ENCODE measurements around the gene ISLR. TPM values are rescaled to one million over a fixed set of nuclear protein-coding genes. Genes with fewer than 3 reads are reported as not detected.

The ISLR gene
- total and polyA plus RNA-seq, 2 of the 8 experiments (the other 6 are each of a cell fraction or from before 2014, with no cell fraction given), result 0.29 to 0.35 TPM

- no peak for FAIRE-seq
- no peak overlapping the region for H3K14ac ChIP-seq (ENCODE audit: insufficient read length)
- 0% methylated on average over 12 of the region's 26 CpGs; no CpG with 5 or more reads in 1 of the 2 experiments for WGBS, 2 experiments (ENCODE audit: extremely low coverage in 1 of 2, insufficient coverage in 1 of 2, insufficient read length in 1 of 2, insufficient replicate concordance in 2 of 2, low coverage in 1 of 2, low lambda C conversion rate in 2 of 2, missing lambda C conversion rate in 1 of 2)
Measured at GRCh38 chr15:74136540-74136813, 37.0 kb upstream of the ISLR start.

More at GRCh38 chr15:74136540-74136813, 37.0 kb upstream of the ISLR start:
- H4K91ac ChIP-seq (replicated peaks; ENCODE audit: insufficient read length, low read length), result no peak overlapping the region
- peak overlapping the region; percentile 69 to 83 for H3K4me2 ChIP-seq (ENCODE audit: insufficient read depth in 1 of 2, low read depth in 2 of 2, low read length in 2 of 2)
- no peak overlapping the region for H2BK20ac ChIP-seq (ENCODE audit: low read length)
- POLR2A ChIA-PET (ENCODE audit: partially characterized antibody), result interaction anchor here (0.5 to 1.3 kb wide), 4 partner anchors 18 to 186 kb away, joined by 3 to 6 read pairs (median 4); no protein-coding TSS in a partner anchor
- H2AK5ac ChIP-seq (ENCODE audit: low read depth, low read length), result no peak overlapping the region
- no peak overlapping the region for H4K8ac ChIP-seq (ENCODE audit: extremely low read depth, insufficient read depth, low read length)
- no peak overlapping the region for H4K5ac ChIP-seq (ENCODE audit: insufficient read length, low read depth, low read length)
- no peaks in the 10 kb centered on the region for H3K79me1 ChIP-seq (ENCODE audit: low read depth, low read length)
- H2BK12ac ChIP-seq (ENCODE audit: low read depth, low read length), result 0 out of 2 replicates have a peak overlapping the region, but pooled peaks have one; percentile 32
- peaks cover 20% of the 10 kb centered on the region; the same call in 1 of the 2 replicates for H3K23me2 ChIP-seq (ENCODE audit: low read depth, low read length)
- no peak overlapping the region for H3K23ac ChIP-seq (ENCODE audit: insufficient read length)
- H3K9ac ChIP-seq (replicated peaks in 1 of 4; ENCODE audit: extremely low read depth in 1 of 4, low read depth in 3 of 4, low read length in 3 of 4), result no peak overlapping the region; a peak in 2 of 7 replicates
- H3K79me2 ChIP-seq (ENCODE audit: control insufficient read depth in 1 of 2, insufficient read depth in 2 of 2, low read length in 2 of 2), result no peaks in the 10 kb centered on the region
- H3K4ac ChIP-seq (replicated peaks; ENCODE audit: insufficient read length, low read depth, low read length), result no peak overlapping the region
- H3K9me3 ChIP-seq (ENCODE audit: insufficient read depth in 2 of 2, low read depth in 1 of 2, low read length in 1 of 2), result peaks cover 0 to 8% of the 10 kb centered on the region in 2 experiments; a peak in 1 of 4 replicates
- no peak overlapping the region for H3K27ac ChIP-seq (ENCODE audit: low read depth, low read length)
- H2BK5ac ChIP-seq (ENCODE audit: low read depth, low read length), result no peak overlapping the region
- H2BK120ac ChIP-seq (replicated peaks; ENCODE audit: low read depth, low read length), result no peak overlapping the region
- DNase-seq (ENCODE audit: low read depth in 1 of 2, low spot score in 2 of 2), result no peak
- H3K18ac ChIP-seq (ENCODE audit: extremely low read depth, low read length), result peak overlapping the region; percentile 71
- peaks cover 0 to 6% (median 0%) of the 10 kb centered on the region in 4 experiments; a peak in 1 of 8 replicates for H3K36me3 ChIP-seq (ENCODE audit: control insufficient read depth in 2 of 4, insufficient read depth in 4 of 4, low read length in 3 of 4)
- peaks cover 4 to 65% (median 42%) of the 10 kb centered on the region in 4 experiments for H3K4me1 ChIP-seq (replicated peaks in 1 of 4; ENCODE audit: control insufficient read depth in 3 of 4, insufficient read depth in 4 of 4, low read length in 3 of 4)
- no peak overlapping the region for H2BK15ac ChIP-seq (ENCODE audit: low read length)
- H4K20me1 ChIP-seq (replicated peaks in 1 of 2; ENCODE audit: control insufficient read depth in 1 of 2, insufficient read depth in 2 of 2, low read length in 2 of 2), result peaks cover 2 to 5% of the 10 kb centered on the region in 2 experiments
- no peak overlapping the region for H2AFZ ChIP-seq (ENCODE audit: low read length)
- H3K4me3 ChIP-seq (ENCODE audit: extremely low read depth in 1 of 4, insufficient read depth in 2 of 4, low read depth in 3 of 4, low read length in 4 of 4), result peak overlapping the region; percentile 29 to 58 (median 38); a peak in 6 of 8 replicates
- H3K56ac ChIP-seq (replicated peaks; ENCODE audit: insufficient read length, low read depth, low read length), result no peak overlapping the region
- CTCF ChIA-PET (ENCODE audit: partially characterized antibody), result interaction anchor here (1.2 to 3.4 kb wide), 4 partner anchors 8 to 184 kb away, joined by 3 to 23 read pairs (median 20); no protein-coding TSS in a partner anchor
- H3K27me3 ChIP-seq (replicated peaks in 1 of 4; ENCODE audit: control insufficient read depth in 3 of 4, extremely low read depth in 1 of 4, insufficient read depth in 3 of 4, low read length in 3 of 4), result peaks cover 52 to 78% (median 72%) of the 10 kb centered on the region in 4 experiments
- TF ChIP-seq FOSL1 (IDR thresholded peaks at IDR 0.05; ENCODE audit: insufficient read depth, low read depth, low read length), result no peak

Measured in H1 (cell line).